ENCODE results near the gene CNIH2. TPM values are rescaled to one million over a fixed set of nuclear protein-coding genes. Genes with fewer than 3 reads are reported as not detected.
A peak's percentile ranks its signal among the peaks of the same experiment; 100 is the strongest.

Gene CNIH2
- total RNA-seq, 2 experiments from 2014 or later = 0.96 to 2.0 TPM

GRCh38 chr11:66262696-66263095, 15.3 kb upstream of the CNIH2 start:
- ChIA-PET POLR2A (no interaction called here), CTCF (interaction anchor here (1.0 to 1.9 kb wide), 3 partner anchors 19 to 240 kb away, joined by 3 to 6 read pairs (median 4); no protein-coding TSS in a partner anchor)
- H3K27ac Mint-ChIP-seq = no peak overlapping the region

GRCh38 chr11:66263231-66263630, 14.7 kb upstream of the CNIH2 start:
- CTCF ChIA-PET = interaction anchor here (1.0 to 1.9 kb wide), 3 partner anchors 20 to 241 kb away, joined by 3 to 6 read pairs (median 4); no protein-coding TSS in a partner anchor
- peaks cover 36% of the 10 kb centered on the region for H3K36me3 Mint-ChIP-seq (ENCODE audit: low read depth)

More at GRCh38 chr11:66262696-66263095, 15.3 kb upstream of the CNIH2 start:
- Mint-ChIP-seq H3K27me3 (no peaks in the 10 kb centered on the region), H3K4me3 (no peak overlapping the region), H3K36me3 (ENCODE audit: low read depth) (peaks cover 36% of the 10 kb centered on the region), H3K4me1 (ENCODE audit: low read depth) (peaks cover 20% of the 10 kb centered on the region), H3K9me3 (no peaks in the 10 kb centered on the region)
- no peak for DNase-seq
- intact Hi-C loops (cut with micrococcal nuclease) = no loop called here
- no peak for TF ChIP-seq CTCF (IDR thresholded peaks at IDR 0.05)
- ATAC-seq = no peak

GRCh38 chr11:66263785-66264184, 14.2 kb upstream of the CNIH2 start:
- ChIA-PET CTCF (interaction anchor here (0.6 to 1.6 kb wide), 5 partner anchors 8 to 271 kb away, joined by 3 to 4 read pairs (median 3); no protein-coding TSS in a partner anchor), POLR2A (interaction anchor here (0.6 to 1.3 kb wide), 2 partner anchors 10 to 41 kb away, joined by 3 read pairs; no protein-coding TSS in a partner anchor)
- TF ChIP-seq CTCF (IDR thresholded peaks at IDR 0.05) = no peak
- no peaks in the 10 kb centered on the region for H3K9me3 Mint-ChIP-seq
- H3K4me1 Mint-ChIP-seq (ENCODE audit: low read depth) = peaks cover 17% of the 10 kb centered on the region
- H3K4me3 Mint-ChIP-seq = no peak overlapping the region
- no peak for ATAC-seq
- intact Hi-C loops (cut with micrococcal nuclease) = no loop called here
- DNase-seq = no peak
- no peak overlapping the region for H3K27ac Mint-ChIP-seq
- H3K36me3 Mint-ChIP-seq (ENCODE audit: low read depth) = peaks cover 36% of the 10 kb centered on the region
- H3K27me3 Mint-ChIP-seq = no peaks in the 10 kb centered on the region

More at GRCh38 chr11:66263231-66263630, 14.7 kb upstream of the CNIH2 start:
- H3K9me3 Mint-ChIP-seq = no peaks in the 10 kb centered on the region
- no peak for TF ChIP-seq CTCF (IDR thresholded peaks at IDR 0.05)
- POLR2A ChIA-PET = interaction anchor here (0.6 to 1.3 kb wide), 2 partner anchors 11 to 41 kb away, joined by 3 read pairs; no protein-coding TSS in a partner anchor
- DNase-seq = no peak
- H3K4me3 Mint-ChIP-seq = no peak overlapping the region
- no peaks in the 10 kb centered on the region for H3K27me3 Mint-ChIP-seq
- intact Hi-C loops (cut with micrococcal nuclease) = no loop called here
- peaks cover 22% of the 10 kb centered on the region for H3K4me1 Mint-ChIP-seq (ENCODE audit: low read depth)
- ATAC-seq = no peak
- H3K27ac Mint-ChIP-seq = no peak overlapping the region

GRCh38 chr11:66264383-66264782, 13.6 kb upstream of the CNIH2 start:
- no peak for ATAC-seq
- no peak for DNase-seq
- no peak for TF ChIP-seq CTCF (IDR thresholded peaks at IDR 0.05)
- Mint-ChIP-seq H3K4me1 (ENCODE audit: low read depth) (peaks cover 13% of the 10 kb centered on the region), H3K36me3 (ENCODE audit: low read depth) (peaks cover 34% of the 10 kb centered on the region), H3K27ac (no peak overlapping the region), H3K27me3 (no peaks in the 10 kb centered on the region), H3K9me3 (no peaks in the 10 kb centered on the region), H3K4me3 (no peak overlapping the region)
- ChIA-PET POLR2A (interaction anchor here (1.3 kb wide), 1 partner anchor 42 kb away, joined by 3 read pairs; no protein-coding TSS in a partner anchor), CTCF (interaction anchor here (0.8 to 1.6 kb wide), 5 partner anchors 9 to 66 kb away, joined by 3 to 4 read pairs (median 3); no protein-coding TSS in a partner anchor)
- intact Hi-C loops (cut with micrococcal nuclease) = no loop called here

- Mint-ChIP-seq H3K36me3 (ENCODE audit: low read depth) (peaks cover 31% of the 10 kb centered on the region), H3K4me3 (no peak overlapping the region), H3K27ac (no peak overlapping the region), H3K27me3 (no peaks in the 10 kb centered on the region), H3K4me1 (ENCODE audit: low read depth) (peaks cover 14% of the 10 kb centered on the region), H3K9me3 (no peaks in the 10 kb centered on the region)
- ATAC-seq = no peak
- CTCF ChIA-PET = interaction anchor here (0.7 to 1.6 kb wide), 6 partner anchors 21 to 66 kb away, joined by 3 to 5 read pairs (median 4); no protein-coding TSS in a partner anchor
- peak; percentile 69 for TF ChIP-seq CTCF (IDR thresholded peaks at IDR 0.05)
- POLR2A ChIA-PET = interaction anchor here (1.1 kb wide), 1 partner anchor 18 kb away, joined by 4 read pairs; no protein-coding TSS in a partner anchor
- intact Hi-C loops (cut with micrococcal nuclease) = no loop called here
- peak; percentile 68 for DNase-seq
Measured at GRCh38 chr11:66264914-66265313, 13.1 kb upstream of the CNIH2 start.

All from activated CD8-positive, alpha-beta T cell treated with anti-CD3 and anti-CD28 coated beads for 36 hours (primary cell).